Measurements from ENCODE around the gene CNTN5.

- no peak for TF ChIP-seq EZH2 (IDR thresholded peaks at IDR 0.05; ENCODE audit: borderline replicate concordance)
- TF ChIP-seq CTCF (IDR thresholded peaks at IDR 0.05; ENCODE audit: poor library complexity): no peak
Measured at GRCh38 chr11:99391245-99391644, 370.5 kb downstream of the CNTN5 start.

Data from hepatocyte (in vitro differentiated cells).